Brain microvascular endothelial cell (primary cell): ENCODE measurements around the gene FSHR.

Experiments used
- DNase-seq: peaks from one replicate; pipeline ENCODE4 v3.0.0-alpha.2; 2020
- H3K27ac ChIP-seq: fragments of 250-450 bp; sonication (Bioruptor Pico); 2 replicates; pipeline ENCODE4 v1.5.1; 2020; ENCODE audit warnings: mild to moderate bottlenecking, moderate library complexity
- H3K27me3 ChIP-seq: fragments of 250-450 bp; sonication (Bioruptor Pico); replicated peaks from 2 replicates; pipeline ENCODE4 v1.5.1; 2020; ENCODE audit warnings: mild to moderate bottlenecking
- H3K36me3 ChIP-seq: fragments of 250-450 bp; sonication (Bioruptor Pico); replicated peaks from 2 replicates; pipeline ENCODE4 v1.5.1; 2020; ENCODE audit warnings: mild to moderate bottlenecking
- H3K4me3 ChIP-seq: 2 replicates; pipeline ENCODE4 v1.5.1; 2011; ENCODE audit warnings: low read depth, mild to moderate bottlenecking, control low read depth, low read length, moderate library complexity
- in situ Hi-C: cut with HindIII; loops from 2 replicates; pipeline ENCODE4 v1.10.0; 2017; ENCODE audit warnings: low sequenced_read_pairs, low pct_ligation_motif_present
- TF ChIP-seq, protein P1 (sequence below): IDR thresholded peaks from 2 replicates; pipeline ENCODE4 v1.5.1; 2011; ENCODE audit warnings: low read depth, mild to moderate bottlenecking, moderate library complexity, low read length, control low read depth, inconsistent platforms; ENCODE audit errors: missing control alignments

The FSHR gene

DNA sequence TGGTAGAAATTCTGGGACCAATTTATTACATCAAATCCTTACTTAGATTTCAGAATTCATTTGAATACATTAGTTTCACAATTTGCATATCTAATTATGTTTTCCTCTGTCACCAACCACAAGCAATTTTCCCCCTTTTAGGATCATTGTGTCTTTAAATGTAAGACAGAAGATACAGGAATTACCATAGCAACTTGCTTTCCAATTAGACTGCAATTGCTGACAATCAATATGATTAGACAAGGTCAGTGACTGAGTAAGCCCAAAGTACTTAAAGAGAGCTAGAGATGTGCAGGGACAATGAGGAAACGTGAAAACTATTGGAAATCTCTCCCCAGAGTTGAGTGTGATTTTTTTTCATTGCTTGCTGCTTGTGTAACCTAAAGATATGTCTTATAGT, 121.4 kb downstream of the FSHR start:
- Histone ChIP-seq H3K27me3 (no peaks in the 10 kb centered on the region), H3K27ac (no peak overlapping the region), H3K36me3 (no peaks in the 10 kb centered on the region), H3K4me3 (no peak overlapping the region)
- DNase-seq, result no peak
- TF ChIP-seq, protein P1, sequence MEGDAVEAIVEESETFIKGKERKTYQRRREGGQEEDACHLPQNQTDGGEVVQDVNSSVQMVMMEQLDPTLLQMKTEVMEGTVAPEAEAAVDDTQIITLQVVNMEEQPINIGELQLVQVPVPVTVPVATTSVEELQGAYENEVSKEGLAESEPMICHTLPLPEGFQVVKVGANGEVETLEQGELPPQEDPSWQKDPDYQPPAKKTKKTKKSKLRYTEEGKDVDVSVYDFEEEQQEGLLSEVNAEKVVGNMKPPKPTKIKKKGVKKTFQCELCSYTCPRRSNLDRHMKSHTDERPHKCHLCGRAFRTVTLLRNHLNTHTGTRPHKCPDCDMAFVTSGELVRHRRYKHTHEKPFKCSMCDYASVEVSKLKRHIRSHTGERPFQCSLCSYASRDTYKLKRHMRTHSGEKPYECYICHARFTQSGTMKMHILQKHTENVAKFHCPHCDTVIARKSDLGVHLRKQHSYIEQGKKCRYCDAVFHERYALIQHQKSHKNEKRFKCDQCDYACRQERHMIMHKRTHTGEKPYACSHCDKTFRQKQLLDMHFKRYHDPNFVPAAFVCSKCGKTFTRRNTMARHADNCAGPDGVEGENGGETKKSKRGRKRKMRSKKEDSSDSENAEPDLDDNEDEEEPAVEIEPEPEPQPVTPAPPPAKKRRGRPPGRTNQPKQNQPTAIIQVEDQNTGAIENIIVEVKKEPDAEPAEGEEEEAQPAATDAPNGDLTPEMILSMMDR, result no peak
- in situ Hi-C loops, result no loop called here

DNA sequence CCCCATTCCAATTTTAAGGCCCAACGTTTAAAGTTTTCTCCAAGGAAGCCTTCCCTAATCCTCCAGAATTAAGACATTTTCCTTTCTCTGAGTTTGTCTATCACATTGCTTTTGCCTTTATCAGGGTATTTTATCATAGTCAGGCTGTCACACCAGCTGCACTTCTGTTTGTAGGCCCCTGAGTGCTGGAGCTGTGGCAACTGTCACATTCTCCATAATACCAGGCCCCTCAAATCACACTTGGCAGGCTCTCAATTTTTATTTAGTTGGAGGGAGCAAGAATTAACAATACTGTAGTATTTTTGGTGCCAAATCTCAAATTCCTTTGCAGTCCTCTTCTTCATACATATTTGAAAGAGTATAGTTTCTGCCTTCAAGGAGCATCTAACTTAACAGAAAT, 122.2 kb downstream of the FSHR start:
- TF ChIP-seq, protein P1, result no peak
- H3K4me3 ChIP-seq, result no peak overlapping the region
- no peaks in the 10 kb centered on the region for H3K27me3 ChIP-seq
- no peaks in the 10 kb centered on the region for H3K36me3 ChIP-seq
- in situ Hi-C loops, result no loop called here
- H3K27ac ChIP-seq, result no peak overlapping the region
- no peak for DNase-seq

DNA sequence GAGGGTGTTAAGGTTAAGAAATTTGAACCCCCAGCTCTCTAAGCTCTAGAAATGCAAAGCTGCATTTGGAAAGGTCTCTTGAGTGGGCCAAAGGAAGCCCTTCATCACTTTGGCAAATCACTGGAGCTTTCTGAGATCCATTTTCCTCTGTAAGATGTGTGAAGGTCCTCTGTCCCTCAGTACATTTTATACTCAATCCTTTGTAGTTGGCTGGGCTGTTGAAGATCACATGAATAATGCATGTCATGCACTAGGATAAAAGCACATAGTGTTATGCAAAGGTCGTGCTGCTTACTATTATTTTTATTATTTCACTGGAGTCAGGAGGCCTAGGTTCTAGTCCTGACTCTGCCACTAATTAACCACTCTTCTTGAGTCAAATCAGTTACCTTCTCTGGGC, 124.9 kb downstream of the FSHR start:
- in situ Hi-C loops, result no loop called here
- no peak for DNase-seq

DNA sequence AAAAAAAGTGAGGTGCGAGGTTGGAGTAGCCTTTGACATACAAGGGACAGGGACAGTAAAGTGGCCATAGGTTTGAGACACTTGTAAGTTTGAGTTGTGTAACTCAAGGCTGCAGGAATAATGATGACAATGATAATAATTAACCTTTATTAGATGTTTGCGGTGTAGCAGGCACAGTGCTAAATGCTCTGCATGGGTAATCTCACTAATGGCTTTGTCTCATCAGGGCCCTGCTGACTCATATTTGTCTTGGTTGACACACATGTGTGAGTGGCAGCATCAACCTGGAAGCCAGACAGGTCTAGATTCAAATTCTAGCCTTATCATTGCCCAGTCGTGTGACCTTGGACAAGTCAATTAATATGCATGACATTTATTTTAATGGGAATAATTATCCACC, 126.2 kb downstream of the FSHR start:
- in situ Hi-C loops, result no loop called here
- DNase-seq, result no peak
- TF ChIP-seq, protein P1, result no peak
- H3K4me3 ChIP-seq, result no peak overlapping the region
- no peak overlapping the region for H3K27ac ChIP-seq
- no peaks in the 10 kb centered on the region for H3K36me3 ChIP-seq
- no peaks in the 10 kb centered on the region for H3K27me3 ChIP-seq

More for the DNA sequence above, 124.9 kb downstream of the FSHR start:
- Histone ChIP-seq H3K27ac (no peak overlapping the region), H3K27me3 (no peaks in the 10 kb centered on the region), H3K4me3 (no peak overlapping the region), H3K36me3 (no peaks in the 10 kb centered on the region)
- TF ChIP-seq, protein P1, result no peak

DNA sequence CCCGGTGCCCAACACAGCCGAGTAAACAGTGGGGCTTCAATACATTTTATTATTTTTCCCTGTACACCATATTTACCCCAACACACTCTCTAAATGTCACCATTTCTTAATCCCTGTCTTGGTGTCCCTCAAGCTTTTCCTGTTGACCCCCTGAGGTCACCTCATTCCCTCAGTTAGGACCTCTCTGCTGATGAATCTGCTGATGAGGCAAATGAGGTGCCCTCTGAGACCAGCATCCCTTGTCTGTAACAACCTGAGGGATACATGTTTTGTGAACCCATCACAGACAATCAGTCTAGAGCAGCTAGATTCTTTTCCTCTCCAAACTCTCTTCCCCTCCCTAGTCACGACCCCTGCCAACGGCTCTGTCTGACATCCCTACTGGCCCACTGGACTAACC, 127.6 kb downstream of the FSHR start:
- in situ Hi-C loops, result no loop called here
- H3K27ac ChIP-seq, result no peak overlapping the region
- H3K4me3 ChIP-seq, result no peak overlapping the region
- no peaks in the 10 kb centered on the region for H3K36me3 ChIP-seq
- TF ChIP-seq, protein P1, result no peak
- no peak for DNase-seq
- H3K27me3 ChIP-seq, result no peaks in the 10 kb centered on the region

DNA sequence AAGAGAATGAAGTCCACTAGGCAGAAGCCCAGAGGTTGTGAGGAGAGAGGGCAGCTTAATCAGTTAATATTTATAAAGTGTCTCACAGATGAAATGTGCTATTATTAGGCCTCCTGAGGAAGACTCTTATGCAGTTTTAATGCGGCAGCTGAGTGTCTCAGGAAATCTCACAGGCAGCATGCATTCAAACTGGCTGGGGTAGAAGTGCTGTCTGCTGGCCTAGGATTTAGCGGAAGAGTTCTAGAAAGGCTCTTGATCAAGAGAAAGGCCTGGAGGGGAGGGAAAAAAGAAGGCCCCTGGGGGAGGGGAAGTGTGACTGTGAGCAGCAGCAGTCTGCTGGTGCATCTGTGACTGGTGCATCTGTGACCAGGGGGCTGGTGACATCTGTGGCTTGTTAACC, 133.0 kb downstream of the FSHR start:
- no peak overlapping the region for H3K4me3 ChIP-seq
- no peaks in the 10 kb centered on the region for H3K27me3 ChIP-seq
- TF ChIP-seq, protein P1, result no peak
- in situ Hi-C loops, result no loop called here
- DNase-seq, result no peak
- H3K36me3 ChIP-seq, result no peaks in the 10 kb centered on the region
- no peak overlapping the region for H3K27ac ChIP-seq
